GM12878 (cell line): ENCODE data around the gene GSTP1. TPM values are rescaled to one million over a fixed set of nuclear protein-coding genes. Genes with fewer than 3 reads are reported as not detected.
A peak's percentile ranks its signal among the peaks of the same experiment; 100 is the strongest.

ENCODE experiments used
- ATAC-seq: fragments of 200-7000 bp; cut with Tn5 transposase; 3 replicates; pipeline ENCODE4 v1.9.1; 2020; ENCODE audit warnings: mild to moderate bottlenecking, moderate library complexity
- BruUV-seq: library from RNA; stranded (reverse); fragments of 400-500 nt; replicated peaks from 2 replicates; lab custom pipeline; 2021; lab: Mats Ljungman, UMichigan
- CTCF ChIA-PET: fragments of 300-600 bp; sonication (Branson Sonifier 250); formaldehyde crosslinking; extraction: SDS; loops from one replicate; lab custom pipeline; 2021; ENCODE audit warnings: inconsistent platforms; lab: Yijun Ruan, JAX
- POLR2A ChIA-PET: fragments of 350-600 bp; formaldehyde crosslinking; extraction: SDS; loops from one replicate; lab custom pipeline; 2021; ENCODE audit warnings: inconsistent platforms; lab: Charles Lee
- RAD21 ChIA-PET: fragments of 300-600 bp; sonication (Branson Sonifier 250); formaldehyde crosslinking; loops from one replicate; lab custom pipeline; 2023; ENCODE audit warnings: antibody characterized with exemption; ENCODE audit not compliant: unreplicated experiment; lab: Charles Lee
- SMC1A ChIA-PET: fragments of 300-600 bp; sonication (Branson Sonifier 250); formaldehyde crosslinking; loops from one replicate; lab custom pipeline; 2023; ENCODE audit not compliant: unreplicated experiment, uncharacterized antibody; lab: Charles Lee
- DNase-seq: peaks from one replicate; pipeline ENCODE4 v3.0.0-alpha.2; 2011; ENCODE audit warnings: low read depth, low spot score
- FAIRE-seq: peaks from 3 replicates; lab custom pipeline; 2011; peaks lifted over from hg19 to GRCh38; lab: Jason Lieb, UNC
- H2AFZ ChIP-seq: 2 replicates; pipeline ENCODE4 v1.6.0; 2011; ENCODE audit warnings: low read depth, low read length, control low read depth; ENCODE audit not compliant: control insufficient read depth
- H3K27ac ChIP-seq: 2 replicates; pipeline ENCODE4 v1.5.1; 2011; ENCODE audit warnings: control low read depth; ENCODE audit not compliant: control insufficient read depth, insufficient read depth
- H3K27me3 ChIP-seq, 2 experiments: replicated peaks in 1 of 2; 2 replicates each; pipeline versions ENCODE4 v1.6.0 to v1.6.1; 2011; ENCODE audit warnings: low read length in 1 of 2; ENCODE audit not compliant: control insufficient read depth in 2 of 2, insufficient read depth in 2 of 2
- H3K36me3 ChIP-seq, 2 experiments: 2 replicates each; pipeline ENCODE4 v1.5.1; 2011; ENCODE audit warnings: low read length in 1 of 2; ENCODE audit not compliant: control insufficient read depth in 2 of 2, insufficient read depth in 2 of 2
- H3K4me1 ChIP-seq: 2 replicates; pipeline ENCODE4 v1.6.1; 2011; ENCODE audit warnings: mild to moderate bottlenecking, low read length, moderate library complexity, mixed read lengths; ENCODE audit not compliant: control insufficient read depth, insufficient read depth
- H3K4me2 ChIP-seq: 2 replicates; pipeline ENCODE4 v1.6.0; 2011; ENCODE audit warnings: control low read depth; ENCODE audit not compliant: control insufficient read depth, insufficient read depth
- H3K4me3 ChIP-seq: fragments of 200-600 bp; sonication (generic); 2 replicates; pipeline ENCODE4 v1.5.1; 2016
- H3K79me2 ChIP-seq: 2 replicates; pipeline ENCODE4 v1.6.0; 2011; ENCODE audit warnings: low read length; ENCODE audit not compliant: control insufficient read depth, insufficient read depth
- H3K9ac ChIP-seq: 2 replicates; pipeline ENCODE4 v1.8.0; 2011; ENCODE audit warnings: low read length, control low read depth, mixed read lengths; ENCODE audit not compliant: control insufficient read depth, insufficient read depth
- H3K9me3 ChIP-seq: replicated peaks from 3 replicates; pipeline ENCODE4 v1.5.1; 2011; ENCODE audit warnings: mild to moderate bottlenecking, low read length; ENCODE audit not compliant: control insufficient read depth, insufficient read depth
- H4K20me1 ChIP-seq: 2 replicates; pipeline ENCODE4 v1.6.0; 2011; ENCODE audit not compliant: control insufficient read depth, insufficient read depth
- BHLHE40 ChIP-seq, 2 experiments: fragments of 450-650 bp in 1 of 2; IDR thresholded peaks; 2 replicates each; pipeline ENCODE4 v1.6.1; 2011 to 2017; ENCODE audit warnings: low read depth in 2 of 2, borderline replicate concordance in 1 of 2, improper control_type of control experiment in 1 of 2, low read length in 1 of 2, mild to moderate bottlenecking in 1 of 2
- CHD2 ChIP-seq: IDR thresholded peaks from 2 replicates; pipeline ENCODE4 v1.6.1; 2011; ENCODE audit warnings: low read depth, low read length, improper control_type of control experiment, borderline replicate concordance
- MEF2B ChIP-seq: fragments of 450-650 bp; IDR thresholded peaks from 2 replicates; pipeline ENCODE4 v1.6.1; 2018; ENCODE audit warnings: mild to moderate bottlenecking, moderate library complexity; ENCODE audit not compliant: partially characterized antibody, poor library complexity, severe bottlenecking
- POLR2A ChIP-seq: IDR thresholded peaks from 2 replicates; pipeline ENCODE4 v1.6.1; 2011; ENCODE audit warnings: low read depth, mild to moderate bottlenecking, low read length
- RAD51 ChIP-seq: fragments of 450-650 bp; IDR thresholded peaks from 2 replicates; pipeline ENCODE4 v1.6.1; 2016; ENCODE audit warnings: moderate library complexity, mild to moderate bottlenecking, inconsistent platforms
- WGBS: methylation state at CpG from one replicate; pipeline ENCODE4 v1.1.6; 2016; ENCODE audit warnings: low lambda C conversion rate; ENCODE audit not compliant: insufficient replicate concordance, insufficient coverage; ENCODE audit errors: missing lambda C conversion rate; 5-methylcytosine and 5-hydroxymethylcytosine counted together
- in situ Hi-C: fragments of 300-500 bp; cut with MboI; formaldehyde crosslinking; loops from 9 replicates; pipeline ENCODE4 v1.14.3; 2018; ENCODE audit warnings: mixed read lengths
- intact Hi-C: fragments of 100-400 bp; cut with micrococcal nuclease; formaldehyde crosslinking; loops from one replicate; pipeline ENCODE4 v1.14.2; 2022; ENCODE audit not compliant: unreplicated experiment
- polyA plus RNA-seq, 11 experiments: library from polyadenylated mRNA; depleted of rRNA in 4 of 11; unstranded in 6 of 11; stranded (reverse) in 5 of 11; fragments of >200 nt; fragmentation: Nextera tagmentation in 4 of 11; fragmentation: Illumina TruSeq in 1 of 11; extraction: Ambion mirVana in 4 of 11; extraction: Trizol in 1 of 11; gene quantifications; 1 replicate in 1 of 11; 2 replicates in 10 of 11; pipeline versions ENCODE4 v1.2.1 to v1.2.3, GENCODE V29; 2011 to 2016; ENCODE audit warnings: inconsistent platforms in 2 of 11, missing spikeins in 2 of 11, low read depth in 1 of 11
- total RNA-seq, 4 experiments: library from RNA; depleted of rRNA in 3 of 4; stranded (reverse); fragments of >200 nt in 3 of 4; fragmentation: Illumina TruSeq in 1 of 4; extraction: Trizol in 1 of 4; gene quantifications; 2 replicates each; pipeline versions ENCODE4 v1.2.1 to v1.2.3, GENCODE V29; 2013 to 2021
- TF ChIP-seq, protein P1 (sequence below): fragments of 450-650 bp; IDR thresholded peaks from 2 replicates; pipeline ENCODE4 v1.6.1; 2017; ENCODE audit warnings: mild to moderate bottlenecking
- TF ChIP-seq, protein P2 (sequence below): fragments of 450-650 bp; IDR thresholded peaks from 2 replicates; pipeline ENCODE4 v1.6.1; 2016; ENCODE audit warnings: mild to moderate bottlenecking
- TF ChIP-seq, protein P3 (sequence below): fragments of 450-650 bp; IDR thresholded peaks from 2 replicates; pipeline ENCODE4 v1.6.1; 2016; ENCODE audit warnings: mild to moderate bottlenecking, moderate library complexity, borderline replicate concordance
- TF ChIP-seq, protein P4 (sequence below): IDR thresholded peaks from 2 replicates; pipeline ENCODE4 v1.6.1; 2011; ENCODE audit warnings: borderline replicate concordance, low read depth, mild to moderate bottlenecking, moderate library complexity, low read length; ENCODE audit not compliant: insufficient read depth, poor library complexity, severe bottlenecking

GSTP1 gene
- total and polyA plus RNA-seq, 10 of the 15 experiments (the other 5 are each of a cell fraction or from before 2014, with no cell fraction given): 469 to 1,788 (median 955) TPM

DNA sequence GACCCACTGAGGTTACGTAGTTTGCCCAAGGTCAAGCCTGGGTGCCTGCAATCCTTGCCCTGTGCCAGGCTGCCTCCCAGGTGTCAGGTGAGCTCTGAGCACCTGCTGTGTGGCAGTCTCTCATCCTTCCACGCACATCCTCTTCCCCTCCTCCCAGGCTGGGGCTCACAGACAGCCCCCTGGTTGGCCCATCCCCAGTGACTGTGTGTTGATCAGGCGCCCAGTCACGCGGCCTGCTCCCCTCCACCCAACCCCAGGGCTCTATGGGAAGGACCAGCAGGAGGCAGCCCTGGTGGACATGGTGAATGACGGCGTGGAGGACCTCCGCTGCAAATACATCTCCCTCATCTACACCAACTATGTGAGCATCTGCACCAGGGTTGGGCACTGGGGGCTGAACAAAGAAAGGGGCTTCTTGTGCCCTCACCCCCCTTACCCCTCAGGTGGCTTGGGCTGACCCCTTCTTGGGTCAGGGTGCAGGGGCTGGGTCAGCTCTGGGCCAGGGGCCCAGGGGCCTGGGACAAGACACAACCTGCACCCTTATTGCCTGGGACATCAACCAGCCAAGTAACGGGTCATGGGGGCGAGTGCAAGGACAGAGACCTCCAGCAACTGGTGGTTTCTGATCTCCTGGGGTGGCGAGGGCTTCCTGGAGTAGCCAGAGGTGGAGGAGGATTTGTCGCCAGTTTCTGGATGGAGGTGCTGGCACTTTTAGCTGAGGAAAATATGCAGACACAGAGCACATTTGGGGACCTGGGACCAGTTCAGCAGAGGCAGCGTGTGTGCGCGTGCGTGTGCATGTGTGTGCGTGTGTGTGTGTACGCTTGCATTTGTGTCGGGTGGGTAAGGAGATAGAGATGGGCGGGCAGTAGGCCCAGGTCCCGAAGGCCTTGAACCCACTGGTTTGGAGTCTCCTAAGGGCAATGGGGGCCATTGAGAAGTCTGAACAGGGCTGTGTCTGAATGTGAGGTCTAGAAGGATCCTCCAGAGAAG lies 1.6 kb downstream of the GSTP1 start:
- no peaks in the 10 kb centered on the region for H4K20me1 ChIP-seq
- WGBS: 89% methylated on average over 20 of the region's 21 CpGs
- peak overlapping the region; percentile 96 for H3K4me2 ChIP-seq
- DNase-seq (no peak), FAIRE-seq (no peak), ATAC-seq (no peak)
- in situ Hi-C loops: no loop called here
- peaks cover 7% of the 10 kb centered on the region; the same call in 2 of the 3 replicates for H3K9me3 ChIP-seq
- H3K4me3 ChIP-seq: peak overlapping the region; percentile 85
- ChIA-PET CTCF (interaction anchor here (0.5 to 5.8 kb wide), 11 partner anchors 13 to 714 kb away, joined by 3 to 54 read pairs (median 4); partner anchors contain the start of gene POLD4), POLR2A (interaction anchor here (0.7 to 3.8 kb wide), 10 partner anchors 11 to 231 kb away, joined by 3 to 25 read pairs (median 4); partner anchors contain the start of genes AIP, POLD4 and TMEM134), RAD21 (interaction anchor here (0.6 to 3.6 kb wide), 7 partner anchors 20 to 183 kb away, joined by 3 to 38 read pairs (median 4); partner anchors contain the start of genes NUDT8 and TBC1D10C), SMC1A (interaction anchor here (0.8 to 1.9 kb wide), 8 partner anchors 14 to 100 kb away, joined by 3 to 8 read pairs (median 4); no protein-coding TSS in a partner anchor)
- H3K27me3 ChIP-seq: no peaks in the 10 kb centered on the region
- BruUV-seq: no TSS peak
- H3K79me2 ChIP-seq: peaks cover 42% of the 10 kb centered on the region
- peak overlapping the region; percentile 88 for H3K9ac ChIP-seq
- H3K27ac ChIP-seq: peak overlapping the region; percentile 89
- peaks cover 51% of the 10 kb centered on the region for H3K4me1 ChIP-seq
- no peak overlapping the region for H2AFZ ChIP-seq
- intact Hi-C loops: no loop called here
- peaks cover 4 to 8% of the 10 kb centered on the region in 2 experiments; a peak in 3 of 4 replicates for H3K36me3 ChIP-seq
- TF ChIP-seq CHD2: no peak
- TF ChIP-seq BHLHE40 (IDR thresholded peaks at IDR 0.05; ENCODE audit: borderline replicate concordance in 1 of 2, low read depth in 2 of 2, low read length in 1 of 2): peak in 1 of 2 experiments; percentile 44; a peak in 1 of 4 replicates
- TF ChIP-seq, protein P1, sequence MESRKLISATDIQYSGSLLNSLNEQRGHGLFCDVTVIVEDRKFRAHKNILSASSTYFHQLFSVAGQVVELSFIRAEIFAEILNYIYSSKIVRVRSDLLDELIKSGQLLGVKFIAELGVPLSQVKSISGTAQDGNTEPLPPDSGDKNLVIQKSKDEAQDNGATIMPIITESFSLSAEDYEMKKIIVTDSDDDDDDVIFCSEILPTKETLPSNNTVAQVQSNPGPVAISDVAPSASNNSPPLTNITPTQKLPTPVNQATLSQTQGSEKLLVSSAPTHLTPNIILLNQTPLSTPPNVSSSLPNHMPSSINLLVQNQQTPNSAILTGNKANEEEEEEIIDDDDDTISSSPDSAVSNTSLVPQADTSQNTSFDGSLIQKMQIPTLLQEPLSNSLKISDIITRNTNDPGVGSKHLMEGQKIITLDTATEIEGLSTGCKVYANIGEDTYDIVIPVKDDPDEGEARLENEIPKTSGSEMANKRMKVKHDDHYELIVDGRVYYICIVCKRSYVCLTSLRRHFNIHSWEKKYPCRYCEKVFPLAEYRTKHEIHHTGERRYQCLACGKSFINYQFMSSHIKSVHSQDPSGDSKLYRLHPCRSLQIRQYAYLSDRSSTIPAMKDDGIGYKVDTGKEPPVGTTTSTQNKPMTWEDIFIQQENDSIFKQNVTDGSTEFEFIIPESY: peak; percentile 62; the same call in 1 of the 2 replicates
- TF ChIP-seq MEF2B: no peak
- TF ChIP-seq, protein P2, sequence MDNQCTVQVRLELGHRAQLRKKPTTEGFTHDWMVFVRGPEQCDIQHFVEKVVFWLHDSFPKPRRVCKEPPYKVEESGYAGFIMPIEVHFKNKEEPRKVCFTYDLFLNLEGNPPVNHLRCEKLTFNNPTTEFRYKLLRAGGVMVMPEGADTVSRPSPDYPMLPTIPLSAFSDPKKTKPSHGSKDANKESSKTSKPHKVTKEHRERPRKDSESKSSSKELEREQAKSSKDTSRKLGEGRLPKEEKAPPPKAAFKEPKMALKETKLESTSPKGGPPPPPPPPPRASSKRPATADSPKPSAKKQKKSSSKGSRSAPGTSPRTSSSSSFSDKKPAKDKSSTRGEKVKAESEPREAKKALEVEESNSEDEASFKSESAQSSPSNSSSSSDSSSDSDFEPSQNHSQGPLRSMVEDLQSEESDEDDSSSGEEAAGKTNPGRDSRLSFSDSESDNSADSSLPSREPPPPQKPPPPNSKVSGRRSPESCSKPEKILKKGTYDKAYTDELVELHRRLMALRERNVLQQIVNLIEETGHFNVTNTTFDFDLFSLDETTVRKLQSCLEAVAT: peak; percentile 83
- TF ChIP-seq, protein P3, sequence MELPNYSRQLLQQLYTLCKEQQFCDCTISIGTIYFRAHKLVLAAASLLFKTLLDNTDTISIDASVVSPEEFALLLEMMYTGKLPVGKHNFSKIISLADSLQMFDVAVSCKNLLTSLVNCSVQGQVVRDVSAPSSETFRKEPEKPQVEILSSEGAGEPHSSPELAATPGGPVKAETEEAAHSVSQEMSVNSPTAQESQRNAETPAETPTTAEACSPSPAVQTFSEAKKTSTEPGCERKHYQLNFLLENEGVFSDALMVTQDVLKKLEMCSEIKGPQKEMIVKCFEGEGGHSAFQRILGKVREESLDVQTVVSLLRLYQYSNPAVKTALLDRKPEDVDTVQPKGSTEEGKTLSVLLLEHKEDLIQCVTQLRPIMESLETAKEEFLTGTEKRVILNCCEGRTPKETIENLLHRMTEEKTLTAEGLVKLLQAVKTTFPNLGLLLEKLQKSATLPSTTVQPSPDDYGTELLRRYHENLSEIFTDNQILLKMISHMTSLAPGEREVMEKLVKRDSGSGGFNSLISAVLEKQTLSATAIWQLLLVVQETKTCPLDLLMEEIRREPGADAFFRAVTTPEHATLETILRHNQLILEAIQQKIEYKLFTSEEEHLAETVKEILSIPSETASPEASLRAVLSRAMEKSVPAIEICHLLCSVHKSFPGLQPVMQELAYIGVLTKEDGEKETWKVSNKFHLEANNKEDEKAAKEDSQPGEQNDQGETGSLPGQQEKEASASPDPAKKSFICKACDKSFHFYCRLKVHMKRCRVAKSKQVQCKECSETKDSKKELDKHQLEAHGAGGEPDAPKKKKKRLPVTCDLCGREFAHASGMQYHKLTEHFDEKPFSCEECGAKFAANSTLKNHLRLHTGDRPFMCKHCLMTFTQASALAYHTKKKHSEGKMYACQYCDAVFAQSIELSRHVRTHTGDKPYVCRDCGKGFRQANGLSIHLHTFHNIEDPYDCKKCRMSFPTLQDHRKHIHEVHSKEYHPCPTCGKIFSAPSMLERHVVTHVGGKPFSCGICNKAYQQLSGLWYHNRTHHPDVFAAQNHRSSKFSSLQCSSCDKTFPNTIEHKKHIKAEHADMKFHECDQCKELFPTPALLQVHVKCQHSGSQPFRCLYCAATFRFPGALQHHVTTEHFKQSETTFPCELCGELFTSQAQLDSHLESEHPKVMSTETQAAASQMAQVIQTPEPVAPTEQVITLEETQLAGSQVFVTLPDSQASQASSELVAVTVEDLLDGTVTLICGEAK: peak; percentile 25; the same call in 1 of the 2 replicates
- TF ChIP-seq, protein P4, sequence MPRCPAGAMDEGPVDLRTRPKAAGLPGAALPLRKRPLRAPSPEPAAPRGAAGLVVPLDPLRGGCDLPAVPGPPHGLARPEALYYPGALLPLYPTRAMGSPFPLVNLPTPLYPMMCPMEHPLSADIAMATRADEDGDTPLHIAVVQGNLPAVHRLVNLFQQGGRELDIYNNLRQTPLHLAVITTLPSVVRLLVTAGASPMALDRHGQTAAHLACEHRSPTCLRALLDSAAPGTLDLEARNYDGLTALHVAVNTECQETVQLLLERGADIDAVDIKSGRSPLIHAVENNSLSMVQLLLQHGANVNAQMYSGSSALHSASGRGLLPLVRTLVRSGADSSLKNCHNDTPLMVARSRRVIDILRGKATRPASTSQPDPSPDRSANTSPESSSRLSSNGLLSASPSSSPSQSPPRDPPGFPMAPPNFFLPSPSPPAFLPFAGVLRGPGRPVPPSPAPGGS: peak; percentile 80
- peak; percentile 35 for TF ChIP-seq POLR2A
- peak; percentile 64 for TF ChIP-seq RAD51
